Activated T-cell treated with anti-CD3 and anti-CD28 coated beads, Interleukin-2, amount 50 U/mL, for 72 hours (primary cell): Measurements from ENCODE around the gene ANXA5. TPM values are rescaled to one million over a fixed set of nuclear protein-coding genes. Genes with fewer than 3 reads are reported as not detected.
"Not testable (repeated sequence)": the region's sequence is repeated elsewhere in the genome, so short reads cannot be mapped to it uniquely, and the experiment has no call there.

Experiments used
- ATAC-seq, 2 donors: fragments of 150-1000 bp; cut with Tn5 transposase; replicated peaks in 1 of 2; 2 replicates each; pipeline ENCODE4 v1.10.0; 2021; ENCODE audit warnings: moderate library complexity in 2 of 2, mild to moderate bottlenecking in 1 of 2
- DNase-seq, 2 donors: peaks; one replicate each; pipeline ENCODE4 v3.0.0; 2021 to 2022; ENCODE audit warnings: mixed read lengths in 1 of 2
- H3K27ac Mint-ChIP-seq: one replicate; pipeline ENCODE4 v1.8.0; 2022; ENCODE audit warnings: mild to moderate bottlenecking, moderate library complexity, mixed read lengths
- H3K27me3 Mint-ChIP-seq: one replicate; pipeline ENCODE4 v1.8.0; 2022; ENCODE audit warnings: low read depth, mixed read lengths
- H3K36me3 Mint-ChIP-seq, 2 donors: one replicate each; pipeline ENCODE4 v1.8.0; 2022; ENCODE audit warnings: mixed read lengths in 2 of 2, mild to moderate bottlenecking in 1 of 2; ENCODE audit not compliant: insufficient read depth in 2 of 2
- H3K4me1 Mint-ChIP-seq: one replicate; pipeline ENCODE4 v1.8.0; 2022; ENCODE audit warnings: low read depth, mixed read lengths
- H3K4me3 Mint-ChIP-seq, 2 donors: one replicate each; pipeline ENCODE4 v1.8.0; 2022; ENCODE audit warnings: mild to moderate bottlenecking in 2 of 2, mixed read lengths in 2 of 2, moderate library complexity in 2 of 2
- H3K9me3 Mint-ChIP-seq, 2 donors: one replicate each; pipeline ENCODE4 v1.8.0; 2022; ENCODE audit warnings: mixed read lengths in 2 of 2
- total RNA-seq, 2 donors: library from RNA; stranded (reverse); gene quantifications; one replicate each; pipeline ENCODE4 v1.2.3, GENCODE V29; 2022

ANXA5 gene
- total RNA-seq: 100 to 1,000 TPM in 1 of 2 donors, 10 to 100 TPM in 1; 64.1 to 110 TPM

GRCh38 chr4:121696581-121697461 is at the start of gene ANXA5:
Gene ANXA5 (minus strand): TSS chr4:121696980. CDS start chr4:121696589, 391 bp downstream.
- Mint-ChIP-seq H3K27me3 (peaks cover 43% of the 10 kb centered on the region), H3K36me3 (peaks cover 0 to 2% of the 10 kb centered on the region in 2 donors), H3K4me3 (peak within 1 kb of the TSS; percentile 86 to 97), H3K4me1 (peaks cover 36% of the 10 kb centered on the region), H3K27ac (peak within 1 kb of the TSS; percentile 95), H3K9me3 (no peaks in the 10 kb centered on the region)
- DNase-seq (peak; percentile 74 to 86), ATAC-seq (peak; percentile 92 to 94)

- no peak for DNase-seq
- no peaks in the 10 kb centered on the region for H3K4me1 Mint-ChIP-seq
- H3K27ac Mint-ChIP-seq: no peak overlapping the region
- no peak overlapping the region for H3K4me3 Mint-ChIP-seq
- no peaks in the 10 kb centered on the region for H3K9me3 Mint-ChIP-seq
- no peak for ATAC-seq
- H3K27me3 Mint-ChIP-seq: peaks cover 14% of the 10 kb centered on the region
- H3K36me3 Mint-ChIP-seq: peaks cover 0 to 1% of the 10 kb centered on the region in 2 donors
Observed at GRCh38 chr4:121742794-121743193, 46.0 kb upstream of the ANXA5 start.

GRCh38 chr4:121741751-121742150 is 45.0 kb upstream of the ANXA5 start:
- Mint-ChIP-seq H3K27ac (no peak overlapping the region), H3K27me3 (peaks cover 9% of the 10 kb centered on the region), H3K36me3 (peaks cover 0 to 1% of the 10 kb centered on the region in 2 donors), H3K4me3 (no peak overlapping the region), H3K4me1 (no peaks in the 10 kb centered on the region), H3K9me3 (no peaks in the 10 kb centered on the region)
- DNase-seq: no peak
- no peak for ATAC-seq

GRCh38 chr4:121740796-121741409 is 44.1 kb upstream of the ANXA5 start:
- Mint-ChIP-seq H3K27me3 (peaks cover 17% of the 10 kb centered on the region), H3K4me1 (no peaks in the 10 kb centered on the region), H3K4me3 (no peak overlapping the region), H3K9me3 (no peaks in the 10 kb centered on the region), H3K27ac (no peak overlapping the region), H3K36me3 (peaks cover 0 to 1% of the 10 kb centered on the region in 2 donors)
- no peak for ATAC-seq
- DNase-seq: no peak

GRCh38 chr4:121739575-121739974 is 42.8 kb upstream of the ANXA5 start:
- no peak for DNase-seq
- H3K27me3 Mint-ChIP-seq: peaks cover 20% of the 10 kb centered on the region
- ATAC-seq: no peak
- no peak overlapping the region for H3K27ac Mint-ChIP-seq
- H3K4me3 Mint-ChIP-seq: no peak overlapping the region
- H3K36me3 Mint-ChIP-seq: no peaks in the 10 kb centered on the region
- H3K4me1 Mint-ChIP-seq: no peaks in the 10 kb centered on the region
- H3K9me3 Mint-ChIP-seq: no peaks in the 10 kb centered on the region

- H3K9me3 Mint-ChIP-seq: no peaks in the 10 kb centered on the region
- peaks cover 20% of the 10 kb centered on the region for H3K27me3 Mint-ChIP-seq
- no peak overlapping the region for H3K4me3 Mint-ChIP-seq
- ATAC-seq (no peak), DNase-seq (no peak)
- H3K36me3 Mint-ChIP-seq: no peaks in the 10 kb centered on the region
- H3K27ac Mint-ChIP-seq: no peak overlapping the region
- no peaks in the 10 kb centered on the region for H3K4me1 Mint-ChIP-seq
Observed at GRCh38 chr4:121738780-121739535, 42.2 kb upstream of the ANXA5 start.

- no peaks in the 10 kb centered on the region for H3K4me1 Mint-ChIP-seq
- H3K27ac Mint-ChIP-seq: no peak overlapping the region
- H3K4me3 Mint-ChIP-seq: no peak overlapping the region
- H3K9me3 Mint-ChIP-seq: no peaks in the 10 kb centered on the region
- no peak for DNase-seq
- H3K27me3 Mint-ChIP-seq: peaks cover 20% of the 10 kb centered on the region
- H3K36me3 Mint-ChIP-seq: no peaks in the 10 kb centered on the region
- no peak for ATAC-seq
Observed at GRCh38 chr4:121737846-121738554, 41.2 kb upstream of the ANXA5 start.

GRCh38 chr4:121736735-121737351 is 40.1 kb upstream of the ANXA5 start:
- H3K4me1 Mint-ChIP-seq: no peaks in the 10 kb centered on the region
- peak in 1 of 2 donors; percentile 38 for ATAC-seq

GRCh38 chr4:121734571-121734970 is 37.8 kb upstream of the ANXA5 start:
- H3K27ac Mint-ChIP-seq: no peak overlapping the region
- no peak overlapping the region for H3K4me3 Mint-ChIP-seq
- H3K9me3 Mint-ChIP-seq: no peaks in the 10 kb centered on the region
- H3K4me1 Mint-ChIP-seq: no peaks in the 10 kb centered on the region
- no peaks in the 10 kb centered on the region for H3K36me3 Mint-ChIP-seq
- ATAC-seq: no peak
- peaks cover 25% of the 10 kb centered on the region for H3K27me3 Mint-ChIP-seq
- no peak for DNase-seq

More at GRCh38 chr4:121736735-121737351, 40.1 kb upstream of the ANXA5 start:
- Mint-ChIP-seq H3K36me3 (no peaks in the 10 kb centered on the region), H3K9me3 (no peaks in the 10 kb centered on the region), H3K4me3 (no peak overlapping the region), H3K27me3 (peaks cover 25% of the 10 kb centered on the region), H3K27ac (no peak overlapping the region)
- DNase-seq: peak; percentile 15 to 40

- Mint-ChIP-seq H3K27me3 (peaks cover 25% of the 10 kb centered on the region), H3K9me3 (no peaks in the 10 kb centered on the region), H3K4me1 (no peaks in the 10 kb centered on the region), H3K4me3 (no peak overlapping the region), H3K36me3 (no peaks in the 10 kb centered on the region), H3K27ac (no peak overlapping the region)
- DNase-seq (no peak), ATAC-seq (no peak)
Observed at GRCh38 chr4:121733942-121734341, 37.2 kb upstream of the ANXA5 start.

- not testable (repeated sequence) for DNase-seq, H3K27ac Mint-ChIP-seq, H3K9me3 Mint-ChIP-seq, H3K36me3 Mint-ChIP-seq, H3K27me3 Mint-ChIP-seq, ATAC-seq, H3K4me3 Mint-ChIP-seq
- H3K4me1 Mint-ChIP-seq: peaks cover 14% of the 10 kb centered on the region
Observed at GRCh38 chr4:121729753-121730152, 33.0 kb upstream of the ANXA5 start.

- DNase-seq: no peak
- H3K27me3 Mint-ChIP-seq: peaks cover 5% of the 10 kb centered on the region
- no peaks in the 10 kb centered on the region for H3K36me3 Mint-ChIP-seq
- no peak overlapping the region for H3K27ac Mint-ChIP-seq
- H3K9me3 Mint-ChIP-seq: no peaks in the 10 kb centered on the region
- peaks cover 14% of the 10 kb centered on the region for H3K4me1 Mint-ChIP-seq
- no peak for ATAC-seq
- H3K4me3 Mint-ChIP-seq: no peak overlapping the region
Observed at GRCh38 chr4:121728798-121729226, 32.0 kb upstream of the ANXA5 start.
